ENCODE measurements around the gene UTF1.

Gene UTF1

DNA sequence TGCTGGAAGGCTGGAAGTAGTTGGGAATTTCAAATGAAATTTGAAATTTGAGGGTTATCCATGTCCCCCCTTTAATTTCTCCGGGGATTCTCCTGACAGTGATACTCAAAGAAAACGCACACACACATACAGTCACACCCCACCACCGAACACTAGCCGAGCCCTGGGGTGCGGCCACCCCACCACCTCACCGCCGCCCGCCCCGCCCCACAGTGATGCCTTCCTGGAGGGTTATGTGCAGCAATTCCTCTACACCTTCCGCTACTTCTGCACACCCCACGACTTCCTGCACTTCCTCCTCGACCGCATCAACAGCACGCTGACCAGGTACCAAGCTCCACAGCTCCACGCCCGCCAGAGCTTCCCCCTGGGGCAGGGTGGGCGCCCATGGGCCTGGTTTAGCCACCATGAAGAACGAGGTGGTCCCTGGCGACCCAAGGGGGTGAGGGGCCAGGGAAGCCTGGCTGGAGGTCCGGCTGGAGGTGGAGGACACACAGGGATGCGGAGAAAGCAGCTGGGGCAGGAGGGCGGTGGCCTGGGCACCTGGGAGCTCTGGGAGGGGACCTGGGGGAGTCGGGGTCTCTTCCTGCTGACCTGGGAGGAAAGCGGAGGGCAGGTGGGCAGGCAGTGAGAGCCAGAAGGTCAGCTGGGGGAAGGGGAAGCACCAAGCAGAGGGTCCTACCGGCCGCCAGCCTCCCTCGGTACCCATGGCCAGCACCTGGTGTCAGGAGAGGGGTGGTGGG is 19.4 kb upstream of the UTF1 start:
- no peak for DNase-seq
- peaks cover 0 to 10% (median 0%) of the 10 kb centered on the region in 5 experiments for H3K27me3 ChIP-seq (replicated peaks in 2 of 5; ENCODE audit: control insufficient read depth in 4 of 5, insufficient read depth in 5 of 5, low read length in 4 of 5)
- H3K4me1 ChIP-seq (ENCODE audit: control extremely low read depth in 1 of 4, control insufficient read depth in 4 of 4, insufficient read depth in 4 of 4, low read length in 3 of 4): no peaks in the 10 kb centered on the region
- CTCF ChIA-PET: no interaction called here
- WGBS (ENCODE audit: insufficient coverage): 44% methylated on average over 21 of the region's 27 CpGs
- H3K4me3 ChIP-seq (ENCODE audit: control insufficient read depth in 1 of 7, extremely low read depth in 1 of 7, insufficient read depth in 4 of 7, low read depth in 2 of 7, low read length in 6 of 7): no peak overlapping the region
- no peaks in the 10 kb centered on the region for H3K36me3 ChIP-seq (ENCODE audit: control insufficient read depth in 4 of 4, insufficient read depth in 4 of 4, low read length in 3 of 4)
- POLR2A ChIA-PET: no interaction called here
- H3K9me3 ChIP-seq (ENCODE audit: control extremely low read depth in 1 of 5, control insufficient read depth in 4 of 5, insufficient read depth in 2 of 5, low read depth in 1 of 5, low read length in 4 of 5): no peaks in the 10 kb centered on the region
- H3K27ac ChIP-seq (ENCODE audit: insufficient read depth in 1 of 2, low read depth in 1 of 2, low read length in 2 of 2, poor library complexity in 1 of 2, severe bottlenecking in 2 of 2): no peak overlapping the region

DNA sequence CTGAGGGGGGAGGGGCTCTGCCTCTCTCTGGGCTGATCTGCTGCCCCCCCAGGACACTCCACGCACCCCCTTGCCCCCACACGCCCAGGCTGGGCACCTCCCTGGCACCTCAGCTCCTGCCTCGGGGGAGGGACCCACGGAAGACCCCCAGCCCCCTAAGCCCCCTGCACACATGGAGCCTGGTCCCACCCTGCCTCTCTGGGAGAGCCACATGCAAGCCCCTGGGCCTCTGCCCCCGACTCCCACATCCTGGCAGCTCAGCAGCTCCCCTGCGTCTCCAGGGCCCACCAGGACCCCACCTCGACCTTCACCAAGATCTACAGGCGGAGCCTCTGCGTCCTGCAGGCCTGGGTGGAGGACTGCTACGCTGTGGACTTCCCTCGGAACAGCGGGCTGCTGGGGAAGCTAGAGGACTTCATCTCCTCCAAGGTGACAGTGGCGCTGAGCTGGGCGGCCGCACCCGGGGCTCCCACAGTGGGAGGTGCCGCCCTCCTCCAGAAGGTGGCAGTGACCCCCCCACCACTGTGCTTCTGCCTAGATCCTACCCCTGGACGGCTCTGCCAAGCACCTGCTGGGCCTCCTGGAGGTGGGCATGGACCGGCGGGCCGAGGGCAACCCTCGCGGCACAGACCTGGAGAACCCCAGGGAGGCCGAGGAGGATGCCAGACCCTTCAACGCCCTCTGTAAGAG is 18.7 kb upstream of the UTF1 start:
- Histone ChIP-seq H3K27ac (ENCODE audit: insufficient read depth in 1 of 2, low read depth in 1 of 2, low read length in 2 of 2, poor library complexity in 1 of 2, severe bottlenecking in 2 of 2) (no peak overlapping the region), H3K4me1 (ENCODE audit: control extremely low read depth in 1 of 4, control insufficient read depth in 4 of 4, insufficient read depth in 4 of 4, low read length in 3 of 4) (no peaks in the 10 kb centered on the region), H3K4me3 (ENCODE audit: control insufficient read depth in 1 of 7, extremely low read depth in 1 of 7, insufficient read depth in 4 of 7, low read depth in 2 of 7, low read length in 6 of 7) (no peak overlapping the region), H3K9me3 (ENCODE audit: control extremely low read depth in 1 of 5, control insufficient read depth in 4 of 5, insufficient read depth in 2 of 5, low read depth in 1 of 5, low read length in 4 of 5) (no peaks in the 10 kb centered on the region), H3K27me3 (replicated peaks in 2 of 5; ENCODE audit: control insufficient read depth in 4 of 5, insufficient read depth in 5 of 5, low read length in 4 of 5) (peaks cover 0 to 16% (median 0%) of the 10 kb centered on the region in 5 experiments), H3K36me3 (ENCODE audit: control insufficient read depth in 4 of 4, insufficient read depth in 4 of 4, low read length in 3 of 4) (no peaks in the 10 kb centered on the region)
- POLR2A ChIA-PET: no interaction called here
- 84% methylated on average over 15 of the region's 25 CpGs for WGBS (ENCODE audit: insufficient coverage)
- DNase-seq: no peak
- CTCF ChIA-PET: no interaction called here

DNA sequence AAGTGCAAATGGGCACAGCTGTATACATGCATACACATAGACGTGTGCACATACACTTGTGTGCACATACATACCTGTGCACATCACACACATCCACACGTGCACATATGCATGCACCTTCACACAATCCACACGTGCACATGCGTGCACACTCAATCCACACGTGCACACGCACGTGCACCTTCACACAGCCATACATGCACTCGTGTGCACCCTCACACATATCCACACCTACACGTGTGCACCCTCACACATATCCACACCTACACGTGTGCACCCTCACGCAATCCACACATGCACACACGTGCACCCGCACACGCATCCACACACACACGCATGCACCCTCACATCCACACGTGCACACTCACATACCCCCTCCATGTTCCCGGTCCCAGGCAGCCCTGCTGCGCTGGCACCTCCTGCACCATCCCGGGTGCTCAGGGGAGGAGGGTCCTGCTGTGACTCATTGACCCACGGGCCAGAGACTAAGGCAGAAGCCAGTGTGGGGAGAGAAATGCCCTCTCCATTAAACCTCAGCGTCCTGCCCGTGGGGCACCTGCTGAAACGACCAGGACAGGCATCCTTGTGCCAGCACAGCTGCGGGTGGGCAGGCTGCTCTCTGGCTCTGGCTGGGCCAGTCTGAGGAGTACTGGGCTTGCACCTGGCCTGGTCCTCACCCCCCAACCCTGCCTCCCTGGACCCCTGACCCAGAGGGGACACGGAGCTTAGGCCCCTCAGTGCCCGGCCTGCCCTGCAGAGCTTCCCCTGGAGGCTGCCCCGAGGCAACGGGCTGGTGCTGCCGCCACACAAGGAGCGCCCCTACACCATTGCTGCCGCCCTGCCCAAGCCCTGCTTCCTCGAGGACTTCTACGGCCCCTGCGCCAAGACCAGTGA is 17.8 kb upstream of the UTF1 start:
- Histone ChIP-seq H3K9me3 (ENCODE audit: control extremely low read depth in 1 of 5, control insufficient read depth in 4 of 5, insufficient read depth in 2 of 5, low read depth in 1 of 5, low read length in 4 of 5) (no peaks in the 10 kb centered on the region), H3K36me3 (ENCODE audit: control insufficient read depth in 4 of 4, insufficient read depth in 4 of 4, low read length in 3 of 4) (no peaks in the 10 kb centered on the region), H3K4me1 (ENCODE audit: control extremely low read depth in 1 of 4, control insufficient read depth in 4 of 4, insufficient read depth in 4 of 4, low read length in 3 of 4) (no peaks in the 10 kb centered on the region), H3K27ac (ENCODE audit: insufficient read depth in 1 of 2, low read depth in 1 of 2, low read length in 2 of 2, poor library complexity in 1 of 2, severe bottlenecking in 2 of 2) (no peak overlapping the region), H3K4me3 (ENCODE audit: control insufficient read depth in 1 of 7, extremely low read depth in 1 of 7, insufficient read depth in 4 of 7, low read depth in 2 of 7, low read length in 6 of 7) (no peak overlapping the region), H3K27me3 (replicated peaks in 2 of 5; ENCODE audit: control insufficient read depth in 4 of 5, insufficient read depth in 5 of 5, low read length in 4 of 5) (peaks cover 0 to 19% (median 0%) of the 10 kb centered on the region in 5 experiments)
- DNase-seq: no peak
- POLR2A ChIA-PET: no interaction called here
- 87% methylated on average over 22 of the region's 34 CpGs for WGBS (ENCODE audit: insufficient coverage)
- CTCF ChIA-PET: interaction anchor here (1.8 kb wide), 1 partner anchor 70 kb away, joined by 4 read pairs; no protein-coding TSS in a partner anchor

DNA sequence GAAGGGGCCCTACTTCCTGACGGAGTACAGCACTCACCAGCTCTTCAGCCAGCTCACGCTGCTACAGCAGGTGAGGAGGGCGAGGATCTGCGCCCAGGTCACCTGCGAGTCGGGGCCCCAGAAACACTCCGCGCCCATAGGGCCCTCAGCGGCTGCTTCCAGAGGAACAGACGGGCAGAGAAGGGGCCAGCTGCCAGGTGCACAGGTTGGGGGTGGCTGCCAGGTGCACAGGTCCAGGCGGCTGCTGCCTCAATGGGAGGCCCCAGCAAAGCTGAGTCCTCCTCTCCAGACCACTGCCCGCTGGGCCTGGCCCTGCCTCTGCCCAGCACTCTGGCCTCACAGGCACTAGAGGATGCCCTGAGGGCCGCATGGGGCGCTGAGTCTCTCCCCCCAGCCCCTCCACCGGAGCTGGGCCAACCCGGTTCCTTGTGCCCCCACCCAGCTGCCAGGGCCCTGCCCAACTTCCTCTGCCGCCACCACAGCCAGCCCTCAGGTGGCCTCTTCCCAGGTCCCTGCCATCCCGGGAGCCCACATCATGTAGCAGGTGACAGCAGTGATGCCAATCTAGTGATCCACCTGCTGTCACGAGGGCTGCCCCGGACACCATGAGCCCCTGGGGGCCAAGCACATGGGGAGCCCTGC is 17.0 kb upstream of the UTF1 start:
- peaks cover 0 to 19% (median 0%) of the 10 kb centered on the region in 5 experiments for H3K27me3 ChIP-seq (replicated peaks in 2 of 5; ENCODE audit: control insufficient read depth in 4 of 5, insufficient read depth in 5 of 5, low read length in 4 of 5)
- ChIA-PET POLR2A (no interaction called here), CTCF (interaction anchor here (1.8 kb wide), 1 partner anchor 70 kb away, joined by 4 read pairs; no protein-coding TSS in a partner anchor)
- no peak for DNase-seq
- no peaks in the 10 kb centered on the region for H3K36me3 ChIP-seq (ENCODE audit: control insufficient read depth in 4 of 4, insufficient read depth in 4 of 4, low read length in 3 of 4)
- H3K4me1 ChIP-seq (ENCODE audit: control extremely low read depth in 1 of 4, control insufficient read depth in 4 of 4, insufficient read depth in 4 of 4, low read length in 3 of 4): no peaks in the 10 kb centered on the region
- WGBS (ENCODE audit: insufficient coverage): 84% methylated on average over 16 of the region's 20 CpGs
- H3K27ac ChIP-seq (ENCODE audit: insufficient read depth in 1 of 2, low read depth in 1 of 2, low read length in 2 of 2, poor library complexity in 1 of 2, severe bottlenecking in 2 of 2): no peak overlapping the region
- no peak overlapping the region for H3K4me3 ChIP-seq (ENCODE audit: control insufficient read depth in 1 of 7, extremely low read depth in 1 of 7, insufficient read depth in 4 of 7, low read depth in 2 of 7, low read length in 6 of 7)
- no peaks in the 10 kb centered on the region for H3K9me3 ChIP-seq (ENCODE audit: control extremely low read depth in 1 of 5, control insufficient read depth in 4 of 5, insufficient read depth in 2 of 5, low read depth in 1 of 5, low read length in 4 of 5)

DNA sequence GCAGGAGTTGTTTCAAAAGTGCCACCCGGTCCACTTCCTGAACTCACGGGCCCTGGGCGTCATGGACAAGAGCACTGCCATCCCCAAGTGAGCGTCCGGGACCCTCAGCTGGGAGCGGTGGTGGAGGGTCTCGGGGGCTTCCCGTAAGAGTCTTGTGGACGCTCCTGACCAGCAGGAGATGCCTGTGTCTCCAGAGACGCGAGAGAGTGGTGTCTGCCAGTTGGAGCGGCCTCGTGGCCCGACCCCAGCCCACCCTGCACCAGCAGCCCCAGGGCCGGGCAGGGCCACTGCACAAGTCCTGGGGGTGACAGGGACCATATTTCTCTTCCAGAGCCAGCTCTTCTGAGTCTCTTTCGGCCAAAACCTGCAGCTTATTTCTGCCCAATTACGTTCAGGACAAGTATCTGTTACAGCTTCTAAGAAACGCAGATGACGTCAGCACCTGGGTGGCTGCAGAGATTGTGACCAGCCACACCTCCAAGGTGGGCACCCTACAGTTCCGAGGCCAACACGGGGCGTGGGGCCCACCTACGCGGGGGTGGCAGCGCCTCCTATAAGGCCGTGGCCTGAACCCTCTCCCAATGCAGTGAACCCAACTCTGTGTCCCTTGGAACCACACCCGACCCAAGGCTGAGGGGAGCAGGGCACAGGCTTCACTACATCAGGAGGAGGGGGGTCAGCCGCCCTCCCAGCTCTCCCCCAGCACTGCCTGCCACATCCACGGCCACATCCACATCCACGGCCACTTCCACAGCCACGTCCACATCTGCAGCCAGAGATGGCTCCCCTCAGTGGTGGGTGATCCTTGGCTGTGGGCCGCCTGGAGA is 16.2 kb upstream of the UTF1 start:
- Histone ChIP-seq H3K36me3 (ENCODE audit: control insufficient read depth in 4 of 4, insufficient read depth in 4 of 4, low read length in 3 of 4) (no peaks in the 10 kb centered on the region), H3K4me1 (ENCODE audit: control extremely low read depth in 1 of 4, control insufficient read depth in 4 of 4, insufficient read depth in 4 of 4, low read length in 3 of 4) (no peaks in the 10 kb centered on the region), H3K27me3 (replicated peaks in 2 of 5; ENCODE audit: control insufficient read depth in 4 of 5, insufficient read depth in 5 of 5, low read length in 4 of 5) (peaks cover 0 to 28% (median 0%) of the 10 kb centered on the region in 5 experiments), H3K27ac (ENCODE audit: insufficient read depth in 1 of 2, low read depth in 1 of 2, low read length in 2 of 2, poor library complexity in 1 of 2, severe bottlenecking in 2 of 2) (no peak overlapping the region), H3K9me3 (ENCODE audit: control extremely low read depth in 1 of 5, control insufficient read depth in 4 of 5, insufficient read depth in 2 of 5, low read depth in 1 of 5, low read length in 4 of 5) (no peaks in the 10 kb centered on the region), H3K4me3 (ENCODE audit: control insufficient read depth in 1 of 7, extremely low read depth in 1 of 7, insufficient read depth in 4 of 7, low read depth in 2 of 7, low read length in 6 of 7) (no peak overlapping the region)
- POLR2A ChIA-PET: no interaction called here
- 95% methylated on average over 32 of the region's 32 CpGs for WGBS (ENCODE audit: insufficient coverage)
- no peak for DNase-seq
- CTCF ChIA-PET: interaction anchor here (1.0 to 1.8 kb wide), 2 partner anchors 32 to 71 kb away, joined by 3 to 4 read pairs; no protein-coding TSS in a partner anchor
